GM18907 (cell line): Measurements from ENCODE around the gene CCDC102A.

ENCODE experiments used
- ATAC-seq: cut with Tn5 transposase; IDR thresholded peaks from one replicate; pipeline ENCODE4 v1.9.1; 2021; ENCODE audit warnings: mild to moderate bottlenecking, moderate library complexity; ENCODE audit not compliant: unreplicated experiment

Gene CCDC102A

DNA sequence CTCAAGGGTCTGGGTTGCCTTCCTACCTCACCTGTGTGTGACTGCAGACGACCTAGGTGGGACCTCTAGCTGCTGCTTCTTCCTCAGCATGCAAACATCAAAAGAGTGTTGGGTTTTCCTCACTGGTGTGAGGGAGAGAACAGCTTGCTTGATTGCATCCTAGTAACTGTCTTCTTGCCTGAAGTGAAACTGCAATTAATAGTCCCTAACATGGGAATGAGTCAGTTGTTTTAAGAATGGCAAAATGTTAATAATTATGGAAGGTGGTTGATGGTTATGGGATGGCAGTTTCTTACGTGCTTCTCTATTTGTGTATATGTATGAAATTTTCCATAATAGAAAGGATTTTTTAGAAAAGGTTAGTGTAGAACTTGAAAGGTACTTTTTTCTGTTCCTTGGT is 68.0 kb downstream of the CCDC102A start:
- ATAC-seq = no peak

DNA sequence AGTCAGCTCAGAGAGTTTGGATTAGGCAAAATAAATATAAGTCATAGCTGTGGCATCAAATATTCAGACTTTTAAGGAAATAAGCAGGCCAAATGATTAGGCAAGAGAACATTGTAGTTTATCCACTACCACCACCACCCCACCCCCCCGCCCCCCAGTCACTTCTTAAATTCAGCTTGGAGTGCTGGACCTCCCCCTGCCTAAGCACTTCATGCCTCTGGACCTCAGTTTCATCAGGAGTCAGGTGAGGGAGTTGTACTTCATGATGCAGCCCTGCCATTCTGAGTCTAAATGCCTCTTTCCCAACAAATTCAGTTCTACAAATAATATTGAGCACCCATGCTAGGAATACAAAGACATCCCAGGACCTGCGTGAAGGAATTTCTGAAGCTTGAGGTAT is 71.8 kb downstream of the CCDC102A start:
- no peak for ATAC-seq

DNA sequence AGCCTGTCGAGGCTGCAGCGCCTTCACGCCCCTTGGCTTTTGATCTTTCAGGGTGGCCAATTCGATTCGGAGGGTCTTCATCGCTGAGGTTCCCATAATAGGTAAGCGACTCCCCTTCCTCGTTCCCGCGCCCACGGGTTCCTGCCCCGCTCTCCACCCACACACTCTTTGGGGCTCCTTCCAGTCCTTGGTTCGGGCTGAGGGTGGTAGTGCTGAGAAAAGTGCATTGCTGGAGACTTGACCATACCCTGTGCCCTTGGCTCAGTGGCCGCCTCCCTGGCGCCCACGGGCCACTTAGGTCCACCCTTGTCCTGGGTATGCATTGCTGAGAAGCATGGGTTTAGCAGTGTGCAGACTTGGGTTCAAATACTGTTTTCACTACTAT is 73.4 kb downstream of the CCDC102A start:
- ATAC-seq = no peak

DNA sequence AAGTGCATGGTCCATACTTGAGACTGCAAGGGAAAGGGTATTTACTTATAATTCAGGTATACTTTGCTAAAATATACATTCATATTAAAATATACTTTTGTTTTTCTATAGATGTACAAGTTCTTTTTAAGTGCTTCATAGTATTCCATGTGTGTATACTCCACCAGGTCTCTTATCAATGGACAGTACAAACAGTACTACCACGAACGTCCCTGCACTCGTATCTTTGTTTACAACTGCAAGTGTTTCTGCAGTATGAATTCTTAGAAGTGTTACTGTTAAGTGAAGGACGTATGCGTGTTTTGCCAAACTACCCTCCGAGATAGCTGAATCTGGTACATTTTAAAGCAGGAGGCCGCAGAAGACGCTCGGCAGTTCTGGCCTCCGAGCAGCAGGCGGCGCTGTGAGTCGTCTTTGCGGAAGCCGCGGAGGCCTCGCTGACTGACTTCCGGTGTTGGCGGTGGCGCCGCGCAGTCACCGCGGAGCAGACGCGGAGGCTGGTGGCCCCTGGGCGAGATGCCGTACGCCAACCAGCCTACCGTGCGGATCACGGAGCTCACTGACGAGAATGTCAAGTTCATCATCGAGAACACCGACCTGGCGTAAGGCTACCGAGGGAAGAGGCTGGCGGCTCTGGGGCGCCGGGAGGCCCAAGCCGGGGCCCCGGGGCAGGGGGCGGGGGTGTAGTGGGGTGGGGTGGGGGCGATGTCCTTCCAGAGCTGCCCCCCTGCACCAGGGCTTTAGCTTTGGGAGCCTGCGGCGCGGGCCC is 74.0 kb downstream of the CCDC102A start, which contains the start of gene POLR2C:
POLR2C (plus strand) TSS at position 471 of the 769 bp plus-strand sequence; CDS start at position 517, 46 bp downstream.
- peak; percentile 84 for ATAC-seq
